GM23248 (cell line): ENCODE results near the gene F2RL3.

Source experiments
- EZH2 ChIP-seq: fragments of 200-600 bp; sonication (generic); IDR thresholded peaks from 2 replicates; pipeline ENCODE4 v1.6.1; 2018; ENCODE audit warnings: antibody characterized with exemption, mild to moderate bottlenecking; ENCODE audit not compliant: insufficient read depth, poor library complexity, severe bottlenecking
- EZH2phosphoT487 ChIP-seq: fragments of 200-600 bp; sonication (generic); IDR thresholded peaks from 2 replicates; pipeline ENCODE4 v1.6.1; 2018; ENCODE audit warnings: antibody characterized with exemption, moderate library complexity, mild to moderate bottlenecking, low read depth; ENCODE audit not compliant: insufficient read depth

DNA sequence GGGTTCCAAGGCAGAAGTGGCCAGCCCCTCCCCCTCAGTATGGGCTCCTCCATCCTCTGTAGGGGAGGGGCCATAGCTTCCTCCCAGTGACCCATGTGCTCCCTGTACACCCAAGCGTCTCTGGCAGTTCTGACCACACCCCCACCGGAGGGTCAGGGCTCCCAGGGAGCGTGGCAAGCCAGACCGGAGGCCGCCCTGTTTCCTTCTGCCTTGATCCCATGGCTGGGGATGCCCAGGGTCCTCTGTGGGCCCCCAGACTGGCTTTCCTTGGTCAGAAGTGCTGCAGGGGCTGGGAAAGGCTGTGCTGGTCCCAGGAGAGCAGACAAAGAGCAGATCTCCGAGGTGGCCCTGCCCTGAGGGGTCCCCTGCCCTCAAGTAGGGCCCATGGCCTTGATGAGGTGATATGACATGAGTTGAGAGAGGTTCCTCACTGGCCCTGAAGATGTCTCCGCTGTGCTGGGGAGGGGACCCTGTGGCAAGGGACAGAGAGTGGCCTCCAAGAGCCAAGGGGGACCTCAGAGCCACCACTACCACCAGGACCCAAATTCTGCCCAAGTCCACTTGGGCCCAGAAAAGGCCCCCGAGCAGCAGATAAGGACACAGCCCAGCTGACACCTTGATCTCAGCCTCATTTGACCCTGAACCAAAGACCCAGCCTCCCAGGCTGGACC is 7.8 kb upstream of the F2RL3 start:
- TF ChIP-seq EZH2phosphoT487 (no peak), EZH2 (no peak)
